Brain microvascular endothelial cell (primary cell): Measurements from ENCODE around the gene TTC19.

Experiments
- DNase-seq: peaks from one replicate; pipeline ENCODE4 v3.0.0-alpha.2; 2020
- H3K27ac ChIP-seq: fragments of 250-450 bp; sonication (Bioruptor Pico); 2 replicates; pipeline ENCODE4 v1.5.1; 2020; ENCODE audit warnings: mild to moderate bottlenecking, moderate library complexity
- H3K27me3 ChIP-seq: fragments of 250-450 bp; sonication (Bioruptor Pico); replicated peaks from 2 replicates; pipeline ENCODE4 v1.5.1; 2020; ENCODE audit warnings: mild to moderate bottlenecking
- H3K36me3 ChIP-seq: fragments of 250-450 bp; sonication (Bioruptor Pico); replicated peaks from 2 replicates; pipeline ENCODE4 v1.5.1; 2020; ENCODE audit warnings: mild to moderate bottlenecking
- H3K4me3 ChIP-seq: 2 replicates; pipeline ENCODE4 v1.5.1; 2011; ENCODE audit warnings: low read depth, mild to moderate bottlenecking, control low read depth, low read length, moderate library complexity
- in situ Hi-C: cut with HindIII; loops from 2 replicates; pipeline ENCODE4 v1.10.0; 2017; ENCODE audit warnings: low sequenced_read_pairs, low pct_ligation_motif_present
- TF ChIP-seq, protein P1 (sequence below): IDR thresholded peaks from 2 replicates; pipeline ENCODE4 v1.5.1; 2011; ENCODE audit warnings: low read depth, mild to moderate bottlenecking, moderate library complexity, low read length, control low read depth, inconsistent platforms; ENCODE audit errors: missing control alignments

TTC19 gene, protein sequence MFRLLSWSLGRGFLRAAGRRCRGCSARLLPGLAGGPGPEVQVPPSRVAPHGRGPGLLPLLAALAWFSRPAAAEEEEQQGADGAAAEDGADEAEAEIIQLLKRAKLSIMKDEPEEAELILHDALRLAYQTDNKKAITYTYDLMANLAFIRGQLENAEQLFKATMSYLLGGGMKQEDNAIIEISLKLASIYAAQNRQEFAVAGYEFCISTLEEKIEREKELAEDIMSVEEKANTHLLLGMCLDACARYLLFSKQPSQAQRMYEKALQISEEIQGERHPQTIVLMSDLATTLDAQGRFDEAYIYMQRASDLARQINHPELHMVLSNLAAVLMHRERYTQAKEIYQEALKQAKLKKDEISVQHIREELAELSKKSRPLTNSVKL

GRCh38 chr17:15999141-15999973 lies at the start of gene TTC19, which contains the start of gene ZSWIM7:
TTC19 (plus strand) TSS chr17:15999824; CDS start chr17:15999849, 25 bp downstream.
ZSWIM7 (minus strand) TSS chr17:15999704; CDS start chr17:15999594, 110 bp downstream.
- TF ChIP-seq, protein P1, sequence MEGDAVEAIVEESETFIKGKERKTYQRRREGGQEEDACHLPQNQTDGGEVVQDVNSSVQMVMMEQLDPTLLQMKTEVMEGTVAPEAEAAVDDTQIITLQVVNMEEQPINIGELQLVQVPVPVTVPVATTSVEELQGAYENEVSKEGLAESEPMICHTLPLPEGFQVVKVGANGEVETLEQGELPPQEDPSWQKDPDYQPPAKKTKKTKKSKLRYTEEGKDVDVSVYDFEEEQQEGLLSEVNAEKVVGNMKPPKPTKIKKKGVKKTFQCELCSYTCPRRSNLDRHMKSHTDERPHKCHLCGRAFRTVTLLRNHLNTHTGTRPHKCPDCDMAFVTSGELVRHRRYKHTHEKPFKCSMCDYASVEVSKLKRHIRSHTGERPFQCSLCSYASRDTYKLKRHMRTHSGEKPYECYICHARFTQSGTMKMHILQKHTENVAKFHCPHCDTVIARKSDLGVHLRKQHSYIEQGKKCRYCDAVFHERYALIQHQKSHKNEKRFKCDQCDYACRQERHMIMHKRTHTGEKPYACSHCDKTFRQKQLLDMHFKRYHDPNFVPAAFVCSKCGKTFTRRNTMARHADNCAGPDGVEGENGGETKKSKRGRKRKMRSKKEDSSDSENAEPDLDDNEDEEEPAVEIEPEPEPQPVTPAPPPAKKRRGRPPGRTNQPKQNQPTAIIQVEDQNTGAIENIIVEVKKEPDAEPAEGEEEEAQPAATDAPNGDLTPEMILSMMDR: no peak
- in situ Hi-C loops: no loop called here
- Histone ChIP-seq H3K27me3 (no peaks in the 10 kb centered on the region), H3K36me3 (peaks cover 33% of the 10 kb centered on the region), H3K27ac (peak within 1 kb of the TSS; percentile 95), H3K4me3 (peak within 1 kb of the TSS; percentile 84)
- DNase-seq: peak; percentile 90

DNA sequence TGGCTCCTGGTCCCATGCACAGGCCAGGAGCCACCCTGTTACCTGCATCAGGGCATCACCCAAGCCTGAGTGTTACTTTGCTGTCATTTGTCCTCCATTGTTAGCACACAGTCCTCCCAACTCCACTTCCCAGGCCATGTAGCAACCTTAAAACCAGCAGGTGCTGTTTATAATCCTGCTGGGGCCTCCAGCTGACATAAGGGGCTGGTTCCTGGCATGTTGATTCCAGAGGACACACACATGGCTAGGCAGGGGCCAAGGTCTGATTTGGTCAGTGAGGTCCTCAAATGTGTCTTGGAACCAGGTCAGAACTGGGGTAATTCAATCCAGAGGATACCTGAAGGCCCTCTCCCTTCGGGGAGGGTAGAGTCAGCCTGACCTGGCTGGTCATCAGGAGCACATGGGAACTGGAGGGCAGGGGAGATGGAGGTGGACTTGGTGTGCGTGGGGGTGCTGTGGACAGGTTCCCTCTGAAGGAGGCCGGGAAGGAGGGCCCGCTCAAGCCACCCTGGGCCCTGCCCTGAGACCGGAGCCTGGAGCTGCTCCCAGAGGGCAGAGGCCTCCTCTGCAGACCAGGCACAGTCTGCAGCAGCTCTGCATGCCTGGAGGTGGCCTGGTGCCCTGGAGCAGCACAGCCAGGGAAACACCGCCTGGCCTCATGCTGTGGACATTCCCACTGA lies 48.1 kb upstream of the TTC19 start:
- no peak for DNase-seq
- H3K27ac ChIP-seq: no peak overlapping the region
- no peak overlapping the region for H3K4me3 ChIP-seq
- TF ChIP-seq, protein P1: no peak
- H3K36me3 ChIP-seq: peaks cover 4% of the 10 kb centered on the region
- in situ Hi-C loops: no loop called here
- H3K27me3 ChIP-seq: no peaks in the 10 kb centered on the region

GRCh38 chr17:15952048-15952532 lies 47.5 kb upstream of the TTC19 start:
- H3K4me3 ChIP-seq: no peak overlapping the region
- TF ChIP-seq, protein P1: no peak
- in situ Hi-C loops: no loop called here

DNA sequence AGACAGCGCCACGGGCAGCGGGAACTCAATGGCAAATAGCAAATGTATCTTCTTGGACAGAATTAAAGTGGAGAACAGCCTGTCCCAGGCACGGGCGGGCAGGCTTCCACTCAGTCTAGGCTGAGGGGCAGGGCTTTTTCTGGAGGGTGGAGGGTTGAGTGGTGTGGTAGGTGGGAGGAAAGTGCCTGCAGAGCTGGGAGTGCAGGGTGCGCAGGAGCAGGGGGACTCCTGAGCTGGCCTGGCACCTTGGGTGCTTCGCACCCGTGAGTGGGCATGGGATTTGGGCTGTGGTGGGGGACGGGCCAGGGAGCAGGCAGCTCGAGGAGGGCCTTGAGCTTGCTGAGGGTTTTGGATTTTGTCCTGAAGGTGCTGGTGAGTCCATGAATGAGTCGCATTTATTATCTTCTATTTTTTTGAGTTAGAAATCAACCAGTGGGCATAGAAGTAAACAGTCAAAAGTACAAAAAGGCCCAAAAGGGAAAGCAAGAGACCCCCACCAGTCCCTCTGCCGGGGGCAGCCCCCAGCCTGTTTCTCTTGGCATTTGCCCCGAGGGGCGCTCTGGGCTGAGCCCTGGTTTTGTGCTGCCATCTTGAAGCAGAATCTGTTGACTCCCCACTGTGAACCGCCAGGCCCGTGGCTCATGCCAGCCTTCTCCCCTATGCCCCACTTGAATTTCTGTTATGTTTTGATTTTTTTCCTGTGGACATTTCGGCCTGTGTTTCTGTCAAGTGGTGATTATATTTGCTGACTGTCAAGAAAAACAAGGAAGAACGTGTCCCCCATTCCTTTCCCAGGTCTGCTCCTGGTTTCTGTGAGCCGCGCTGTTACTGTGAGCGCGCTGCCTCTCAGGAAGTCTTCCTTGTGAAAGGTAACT lies 46.5 kb upstream of the TTC19 start:
- Histone ChIP-seq H3K27ac (peak overlapping the region; percentile 48), H3K27me3 (no peaks in the 10 kb centered on the region), H3K4me3 (no peak overlapping the region), H3K36me3 (peaks cover 4% of the 10 kb centered on the region)
- TF ChIP-seq, protein P1: no peak
- in situ Hi-C loops: no loop called here
- no peak for DNase-seq

More at GRCh38 chr17:15952048-15952532, 47.5 kb upstream of the TTC19 start:
- Histone ChIP-seq H3K27ac (no peak overlapping the region), H3K27me3 (no peaks in the 10 kb centered on the region), H3K36me3 (peaks cover 4% of the 10 kb centered on the region)
- no peak for DNase-seq

DNA sequence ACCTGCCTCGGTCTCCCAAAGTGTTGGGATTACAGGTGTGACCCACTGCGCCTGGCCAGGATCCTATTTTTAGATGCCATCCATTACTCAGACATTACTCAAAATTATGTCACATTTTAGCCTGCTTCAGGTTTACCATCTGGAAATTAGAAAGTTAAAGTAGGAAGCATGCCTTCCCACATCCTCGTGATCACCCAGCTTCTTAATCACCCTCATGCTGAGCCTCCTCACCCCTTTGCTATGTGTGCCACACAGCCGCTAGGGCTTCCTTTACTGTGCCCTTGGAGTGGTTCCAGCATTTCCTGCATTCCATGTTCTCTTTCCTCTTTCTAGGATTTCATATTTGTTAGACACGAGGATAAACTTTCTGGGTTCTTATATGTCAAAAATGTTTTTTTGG lies 45.4 kb upstream of the TTC19 start:
- in situ Hi-C loops: no loop called here
- H3K36me3 ChIP-seq: peaks cover 4% of the 10 kb centered on the region
- no peaks in the 10 kb centered on the region for H3K27me3 ChIP-seq
- H3K27ac ChIP-seq: peak overlapping the region; percentile 48
- TF ChIP-seq, protein P1: no peak
- DNase-seq: peak; percentile 62
- H3K4me3 ChIP-seq: no peak overlapping the region
